ENCODE measurements around the gene IAPP. TPM values are rescaled to one million over a fixed set of nuclear protein-coding genes. Genes with fewer than 3 reads are reported as not detected.
"Not testable (repeated sequence)": the region's sequence is repeated elsewhere in the genome, so short reads cannot be mapped to it uniquely, and the experiment has no call there.

Gene IAPP
- polyA plus RNA-seq, 1 donor = not detected

DNA sequence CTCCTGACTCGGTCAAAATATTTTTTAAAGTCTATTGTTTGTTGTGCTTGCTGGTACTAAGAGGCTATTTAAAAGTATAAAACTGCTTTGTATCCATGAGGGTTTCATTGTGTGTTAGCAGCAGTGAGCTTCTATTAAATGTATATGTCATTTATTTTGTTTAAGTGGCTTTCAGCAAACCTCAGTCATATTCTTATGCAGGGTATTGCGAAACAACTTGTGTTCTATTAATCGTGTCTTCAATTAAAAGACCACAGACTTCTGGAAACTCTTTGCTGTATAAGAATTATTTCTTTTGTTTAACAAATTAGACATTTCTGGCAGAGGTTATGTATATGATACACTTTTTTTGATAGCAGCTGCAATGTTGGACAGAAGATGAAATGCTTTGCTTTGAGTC is 6.5 kb downstream of the IAPP start:
- DNase-seq = no peak

- not testable (repeated sequence) for DNase-seq
These were observed 8.6 kb downstream of the IAPP start for GRCh38 chr12:21381320-21381719.

GRCh38 chr12:21384261-21384660 is 11.6 kb downstream of the IAPP start:
- DNase-seq = no peak

GRCh38 chr12:21387174-21387573 is 14.5 kb downstream of the IAPP start:
- DNase-seq = no peak

- DNase-seq = no peak
These were observed 19.7 kb downstream of the IAPP start for GRCh38 chr12:21392384-21392783.

DNA sequence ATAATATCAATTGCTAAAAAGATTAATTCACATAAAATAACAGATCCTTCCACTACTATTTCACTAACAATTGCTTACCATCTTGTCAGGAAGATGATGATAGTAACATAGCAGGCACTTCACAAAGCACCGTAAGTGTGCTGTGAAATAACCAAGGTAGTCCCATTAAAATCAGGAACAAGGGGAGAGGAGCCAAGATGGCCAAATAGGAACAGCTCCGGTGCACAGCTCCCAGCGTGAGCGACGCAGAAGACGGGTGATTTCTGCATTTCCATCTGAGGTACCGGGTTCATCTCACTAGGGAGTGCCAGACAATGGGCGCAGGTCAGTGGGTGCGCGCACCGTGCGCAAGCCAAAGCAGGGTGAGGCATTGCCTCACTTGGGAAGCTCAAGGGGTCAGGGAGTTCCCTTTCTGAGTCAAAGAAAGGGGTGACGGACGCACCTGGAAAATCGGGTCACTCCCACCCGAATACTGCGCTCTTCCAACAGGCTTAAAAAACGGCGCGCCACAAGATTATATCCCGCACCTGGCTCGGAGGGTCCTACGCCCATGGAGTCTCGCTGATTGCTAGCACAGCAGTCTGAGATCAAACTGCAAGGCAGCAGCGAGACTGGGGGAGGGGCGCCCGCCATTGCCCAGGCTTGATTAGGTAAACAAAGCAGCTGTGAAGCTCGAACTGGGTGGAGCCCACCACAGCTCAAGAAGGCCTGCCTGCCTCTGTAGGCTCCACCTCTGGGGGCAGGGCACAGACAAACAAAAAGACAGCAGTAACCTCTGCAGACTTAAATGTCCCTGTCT is 22.3 kb downstream of the IAPP start:
- not testable (repeated sequence) for DNase-seq

DNA sequence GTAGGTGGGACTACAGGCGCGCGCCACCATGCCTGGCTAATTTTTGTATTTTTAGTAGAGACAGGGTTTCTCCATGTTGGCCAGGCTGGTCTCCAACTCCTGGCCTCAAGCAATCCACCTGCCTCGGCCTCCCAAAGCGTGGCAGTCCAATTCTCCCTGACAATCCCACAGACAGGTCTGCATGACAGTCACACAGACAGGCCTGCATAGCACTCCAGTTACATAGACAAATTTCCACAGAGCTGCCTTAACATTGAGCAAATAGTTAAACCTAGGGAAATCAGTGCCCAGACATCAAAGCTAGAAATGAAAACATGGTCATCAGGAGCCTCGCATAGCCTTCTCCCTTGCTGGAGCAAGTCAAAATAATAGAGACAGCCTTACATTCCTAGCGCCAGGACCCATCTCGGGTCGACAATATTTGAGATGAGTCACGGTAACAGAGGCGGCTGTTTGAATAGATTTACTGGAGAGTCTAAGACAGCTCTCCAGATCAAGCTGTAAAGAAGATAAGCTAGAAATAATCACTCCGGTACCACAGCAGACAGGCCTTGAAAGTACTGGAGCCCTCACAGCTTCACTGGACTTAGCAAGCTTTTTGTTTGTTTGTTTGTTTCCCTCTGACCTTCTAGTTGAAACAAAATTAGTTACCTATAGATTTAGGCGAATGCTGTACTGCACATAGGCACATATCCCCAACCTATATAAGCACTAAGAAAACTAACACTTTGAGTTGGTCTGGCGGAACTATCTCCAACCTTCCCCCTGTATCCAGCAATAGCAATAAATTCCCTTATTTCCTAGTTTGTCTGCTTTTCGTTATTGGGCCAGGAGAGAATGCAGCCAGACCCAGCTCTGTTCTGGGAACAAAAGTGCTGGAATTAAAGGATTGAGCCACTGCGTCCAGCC is 40.9 kb downstream of the IAPP start:
- no peak for DNase-seq

DNA sequence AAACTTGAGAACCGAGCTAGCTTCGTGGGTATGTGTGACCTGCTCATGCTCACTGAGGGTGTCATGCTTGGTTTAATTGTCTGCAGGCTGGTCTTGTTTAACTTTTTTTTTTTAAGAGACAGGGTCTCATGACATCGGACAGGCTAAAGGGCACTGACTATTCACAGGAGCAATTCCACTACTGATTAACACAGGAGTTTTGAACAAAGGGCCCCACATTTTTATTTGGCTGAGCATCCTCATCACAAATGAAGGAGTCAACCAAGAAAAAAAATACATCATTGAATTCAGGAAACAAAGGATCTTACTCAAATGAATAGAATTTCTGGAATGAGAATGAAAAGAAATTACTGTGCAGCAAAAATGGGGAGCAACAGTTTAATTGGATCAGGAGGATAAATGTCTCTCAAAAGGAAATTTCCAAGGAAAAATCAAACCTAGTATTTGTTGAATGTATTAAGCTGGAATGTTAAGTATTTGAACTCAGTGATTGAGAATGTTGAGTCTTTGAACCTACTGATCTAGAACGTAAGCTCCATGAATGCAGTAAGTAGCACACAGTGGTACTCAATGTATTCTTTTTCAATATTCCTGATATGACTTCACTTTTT is 43.9 kb downstream of the IAPP start:
- DNase-seq = no peak

GRCh38 chr12:21418398-21418797 is 45.7 kb downstream of the IAPP start:
- not testable (repeated sequence) for DNase-seq

GRCh38 chr12:21419009-21419699 is 46.5 kb downstream of the IAPP start:
- not testable (repeated sequence) for DNase-seq

- no peak for DNase-seq
These were observed 55.5 kb downstream of the IAPP start for GRCh38 chr12:21428241-21428640.

Other genes starting within 250 kb of the IAPP start
- not detected for gene SLCO1B1, start 241.7 kb upstream of the IAPP start, polyA plus RNA-seq (ENCODE audit: insufficient read length)
- 0.32 TPM for gene SLCO1A2, start 38.0 kb upstream of the IAPP start, polyA plus RNA-seq (ENCODE audit: insufficient read length)
- 23.9 TPM for gene PYROXD1, start 64.8 kb downstream of the IAPP start, polyA plus RNA-seq (ENCODE audit: insufficient read length)
- 35.8 TPM for gene RECQL, start 128.7 kb downstream of the IAPP start, polyA plus RNA-seq (ENCODE audit: insufficient read length)
- gene GOLT1B, start 128.9 kb downstream of the IAPP start, polyA plus RNA-seq (ENCODE audit: insufficient read length) = 42.0 TPM
- gene SPX, start 153.4 kb downstream of the IAPP start, polyA plus RNA-seq (ENCODE audit: insufficient read length) = 13.8 TPM
- gene GYS2, start 231.9 kb downstream of the IAPP start, polyA plus RNA-seq (ENCODE audit: insufficient read length) = 0.17 TPM